Amniotic stem cell (primary cell): Measurements from ENCODE around the gene TASP1.
"Not testable (repeated sequence)": the region's sequence is repeated elsewhere in the genome, so short reads cannot be mapped to it uniquely, and the experiment has no call there.

Experiments
- DNase-seq: peaks from one replicate; lab custom pipeline; 2025; lab: John Stamatoyannopoulos, UW

Gene TASP1

DNA sequence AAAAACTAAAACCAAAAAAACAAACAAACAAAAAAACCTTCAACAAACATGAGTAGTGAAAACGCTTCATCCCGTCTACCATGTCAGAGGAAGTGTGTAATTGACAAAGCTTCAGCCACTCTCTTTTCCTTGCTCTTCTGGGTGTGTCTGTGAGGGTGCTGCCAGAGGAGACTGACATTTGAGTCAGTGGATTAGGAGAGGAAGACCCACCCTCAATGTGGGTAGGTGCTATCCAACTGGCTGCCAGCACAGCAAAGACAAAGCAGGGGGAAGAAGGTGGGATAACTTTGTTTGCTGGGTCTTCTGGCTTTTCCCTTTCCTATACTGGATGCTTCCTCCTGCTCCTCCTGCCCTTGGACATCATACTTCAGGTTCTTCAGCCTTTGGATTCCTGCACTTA, 145.6 kb downstream of the TASP1 start:
- no peak for DNase-seq

- no peak for DNase-seq
Measured at GRCh38 chr20:13492001-13492481, 146.7 kb downstream of the TASP1 start.

- no peak for DNase-seq
Measured at GRCh38 chr20:13487202-13487601, 151.5 kb downstream of the TASP1 start.

- no peak for DNase-seq
Measured at GRCh38 chr20:13486694-13487093, 152.0 kb downstream of the TASP1 start.

- DNase-seq = no peak
Measured at GRCh38 chr20:13485576-13485975, 153.2 kb downstream of the TASP1 start.

GRCh38 chr20:13485019-13485418, 153.7 kb downstream of the TASP1 start:
- DNase-seq = not testable (repeated sequence)

DNA sequence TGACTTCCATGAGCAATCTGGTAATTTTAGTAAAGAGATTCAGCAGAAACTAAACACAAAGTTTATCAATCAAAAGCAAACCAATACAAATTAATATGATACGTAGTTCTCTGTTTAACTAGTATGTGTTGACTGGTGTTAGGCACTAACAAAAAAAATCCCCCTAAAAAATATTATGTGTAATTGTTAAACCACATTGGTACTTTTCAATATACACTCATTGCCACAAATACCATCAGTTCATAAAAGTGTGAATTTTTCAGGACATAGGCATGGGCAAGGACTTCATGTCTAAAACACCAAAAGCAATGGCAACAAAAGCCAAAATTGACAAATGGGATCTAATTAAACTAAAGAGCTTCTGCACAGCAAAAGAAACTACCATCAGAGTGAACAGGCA, 155.3 kb downstream of the TASP1 start:
- not testable (repeated sequence) for DNase-seq

- DNase-seq = no peak
Measured at GRCh38 chr20:13478366-13478765, 160.4 kb downstream of the TASP1 start.

GRCh38 chr20:13474467-13474866, 164.3 kb downstream of the TASP1 start:
- DNase-seq = no peak

GRCh38 chr20:13469262-13469661, 169.5 kb downstream of the TASP1 start:
- DNase-seq = no peak

DNA sequence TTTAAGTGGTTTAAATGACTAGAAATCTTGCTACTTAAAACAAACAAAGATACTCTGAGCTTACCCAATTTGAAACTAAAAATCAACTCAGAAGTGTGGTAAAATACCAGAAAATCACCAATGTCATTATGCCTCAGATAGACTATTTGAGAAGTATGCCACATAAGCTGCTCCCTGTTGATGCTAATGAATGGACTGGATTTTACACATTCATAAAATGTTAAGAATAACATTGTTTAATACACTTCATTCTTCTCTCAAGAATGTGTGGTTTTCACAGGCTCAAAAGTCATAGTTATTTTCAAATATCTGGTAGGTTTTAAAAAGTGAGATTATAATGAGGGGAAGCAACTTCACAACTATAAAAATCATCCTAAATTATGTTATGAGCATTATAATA, 170.6 kb downstream of the TASP1 start:
- no peak for DNase-seq

- no peak for DNase-seq
Measured at GRCh38 chr20:13464702-13465101, 174.0 kb downstream of the TASP1 start.

- no peak for DNase-seq
Measured at GRCh38 chr20:13461849-13462458, 176.8 kb downstream of the TASP1 start.

DNA sequence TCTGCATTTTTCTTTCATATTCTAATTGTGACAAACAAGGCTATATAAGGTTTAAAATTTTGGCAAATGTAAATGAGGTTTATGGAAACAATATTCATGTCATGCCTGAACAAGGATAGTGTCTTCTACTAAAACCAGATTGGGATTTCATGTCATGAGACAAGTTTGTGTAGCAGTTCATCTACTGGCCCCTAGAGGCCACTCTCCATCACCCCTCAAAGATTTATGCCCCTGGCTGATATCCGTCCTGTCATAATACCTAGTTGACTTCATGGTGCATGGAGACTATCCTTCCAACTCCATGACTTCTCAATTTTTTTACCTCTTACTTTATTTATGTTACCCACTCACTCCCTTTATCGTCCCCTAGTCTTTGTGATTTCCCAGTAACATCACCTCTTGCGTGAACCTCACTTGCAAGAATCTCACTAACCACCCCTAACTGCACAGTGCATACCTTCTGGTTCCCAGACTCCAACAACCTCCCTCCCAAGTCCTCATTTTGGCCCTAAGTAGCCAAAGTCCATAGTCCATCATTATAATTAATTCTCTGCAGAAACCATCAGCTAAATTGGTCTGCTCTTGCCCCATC, 179.8 kb downstream of the TASP1 start:
- no peak for DNase-seq

GRCh38 chr20:13457487-13457886, 181.2 kb downstream of the TASP1 start:
- no peak for DNase-seq

DNA sequence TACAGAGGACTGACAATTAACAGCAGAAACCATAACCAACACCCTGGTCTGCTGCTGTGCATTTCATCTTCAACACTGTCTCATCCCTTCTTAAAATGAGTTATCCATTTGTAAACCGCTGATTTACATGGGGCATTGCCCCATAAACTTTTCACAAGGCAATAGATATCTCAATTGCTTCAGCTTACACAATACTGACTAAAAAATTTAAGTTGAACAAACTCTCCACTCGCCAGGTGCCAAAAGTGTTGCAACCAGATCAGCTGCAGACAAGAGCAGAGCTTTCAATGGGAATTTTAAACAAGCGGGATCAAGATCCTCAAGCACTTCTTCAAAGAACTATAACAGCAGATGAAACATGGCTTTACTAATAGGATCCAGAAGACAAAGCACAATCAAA, 183.0 kb downstream of the TASP1 start:
- DNase-seq = no peak

- DNase-seq = no peak
Measured at GRCh38 chr20:13453367-13453766, 185.4 kb downstream of the TASP1 start.

GRCh38 chr20:13452470-13453124, 186.1 kb downstream of the TASP1 start:
- no peak for DNase-seq

- no peak for DNase-seq
Measured at GRCh38 chr20:13449868-13450434, 188.8 kb downstream of the TASP1 start.

DNA sequence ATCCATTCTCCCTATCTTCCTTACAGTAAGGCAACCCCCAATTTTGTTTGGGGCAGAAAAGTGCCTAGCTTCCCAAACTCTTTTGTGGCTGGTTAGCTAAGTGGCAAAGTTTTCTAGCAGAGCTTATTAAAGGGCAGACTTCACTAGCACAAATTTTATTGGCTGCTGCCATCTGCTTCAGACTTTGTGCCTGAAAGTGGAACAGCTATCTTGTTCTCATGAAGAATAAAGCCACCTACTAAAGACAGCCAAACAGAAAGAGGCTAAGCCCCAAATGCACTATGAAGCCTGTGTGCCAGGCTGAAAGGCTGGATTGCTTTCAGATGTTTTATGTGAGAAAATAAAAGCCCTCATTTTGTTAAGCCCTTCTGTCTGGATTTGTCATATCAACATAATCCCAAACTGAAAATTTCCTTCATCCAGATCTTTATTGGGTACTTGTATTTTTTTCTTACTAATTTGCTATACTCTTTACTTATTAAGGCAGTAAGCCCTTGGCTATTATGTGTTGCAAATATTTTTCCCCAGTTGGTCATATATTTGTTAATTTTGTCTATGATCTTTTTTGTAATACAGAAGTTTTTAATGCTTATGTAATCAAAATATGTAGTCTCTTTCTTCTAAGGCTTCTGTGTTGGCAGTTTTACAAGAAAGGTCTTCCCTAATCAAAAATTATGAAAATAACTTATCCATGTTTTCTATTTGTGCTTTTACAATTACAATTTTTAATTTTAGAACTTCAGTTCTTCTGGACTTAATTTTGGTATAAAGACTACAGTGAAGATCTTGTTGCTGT, 191.1 kb downstream of the TASP1 start:
- no peak for DNase-seq

- DNase-seq = no peak
Measured at GRCh38 chr20:13443690-13444089, 195.0 kb downstream of the TASP1 start.

- no peak for DNase-seq
Measured at GRCh38 chr20:13442986-13443385, 195.7 kb downstream of the TASP1 start.
